ENCODE measurements around the gene PDPN. TPM values are rescaled to one million over a fixed set of nuclear protein-coding genes. Genes with fewer than 3 reads are reported as not detected.
A peak's percentile ranks its signal among the peaks of the same experiment; 100 is the strongest.

PDPN gene
- total and polyA plus RNA-seq, 2 of the 8 experiments (the other 6 are each of a cell fraction or from before 2014, with no cell fraction given), result 44.7 to 169 TPM

DNA sequence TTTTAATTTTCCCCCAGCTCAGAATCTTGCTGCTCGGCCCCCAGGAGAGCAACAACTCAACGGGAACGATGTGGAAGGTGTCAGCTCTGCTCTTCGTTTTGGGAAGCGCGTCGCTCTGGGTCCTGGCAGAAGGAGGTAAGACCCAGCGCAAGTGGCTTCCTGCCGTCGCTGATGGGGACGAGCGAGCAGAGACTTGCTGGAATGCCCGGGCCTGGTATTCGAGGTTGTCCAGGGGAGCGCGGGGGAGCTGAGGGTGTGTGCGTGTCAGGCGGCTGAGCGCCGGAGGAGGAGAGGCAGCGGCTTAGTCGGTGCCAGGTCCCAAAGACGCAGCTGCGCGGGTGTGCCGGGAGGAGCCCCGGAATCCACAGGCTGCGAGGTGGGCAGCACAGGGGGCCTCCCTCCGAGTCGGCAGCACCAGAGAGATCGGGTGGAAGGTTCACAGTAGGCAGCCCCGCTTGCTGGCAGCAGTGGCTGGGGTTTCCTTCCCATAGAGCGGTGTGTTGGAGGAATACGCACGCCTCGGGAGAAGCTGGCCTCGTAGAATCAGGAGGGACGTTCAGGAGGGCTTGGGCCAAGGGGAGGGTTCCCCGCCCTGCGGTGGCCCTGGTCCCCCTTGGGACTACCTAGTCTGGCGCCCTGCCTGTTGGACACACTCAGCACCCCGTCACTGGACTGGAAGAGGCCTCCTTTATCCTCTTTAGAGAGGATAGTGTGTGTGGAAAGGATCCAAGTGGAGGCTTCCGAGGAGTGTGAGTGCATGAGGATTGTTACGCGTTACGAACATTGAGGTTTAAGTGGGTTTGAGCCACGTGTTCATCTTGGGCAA, 547 bp downstream of the PDPN start (continued):
- TF ChIP-seq, protein P1, sequence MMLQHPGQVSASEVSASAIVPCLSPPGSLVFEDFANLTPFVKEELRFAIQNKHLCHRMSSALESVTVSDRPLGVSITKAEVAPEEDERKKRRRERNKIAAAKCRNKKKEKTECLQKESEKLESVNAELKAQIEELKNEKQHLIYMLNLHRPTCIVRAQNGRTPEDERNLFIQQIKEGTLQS (IDR thresholded peaks at IDR 0.05; ENCODE audit: insufficient read depth, low read depth, low read length), result no peak
- TF ChIP-seq JUND (IDR thresholded peaks at IDR 0.05; ENCODE audit: low read length) (no peak), NRF1 (IDR thresholded peaks at IDR 0.05; ENCODE audit: low read depth, low read length) (no peak), MAFK (IDR thresholded peaks at IDR 0.05; ENCODE audit: low read depth, low read length) (no peak), YY1 (IDR thresholded peaks at IDR 0.05; ENCODE audit: low read depth, low read length) (no peak), SP2 (IDR thresholded peaks at IDR 0.05; ENCODE audit: low read length) (no peak), KDM5A (IDR thresholded peaks at IDR 0.05; ENCODE audit: low read length) (no peak), RXRA (IDR thresholded peaks at IDR 0.05; ENCODE audit: insufficient read depth, low read depth, low read length) (no peak), TAF7 (optimal IDR thresholded peaks at IDR 0.05; ENCODE audit: borderline replicate concordance, low read depth, low read length) (no peak), CBX8 (IDR thresholded peaks at IDR 0.05; ENCODE audit: borderline replicate concordance, low read depth, low read length) (no peak), HDAC2 (IDR thresholded peaks at IDR 0.05; ENCODE audit: borderline replicate concordance in 1 of 2, low read depth in 2 of 2, low read length in 2 of 2) (0 out of 4 replicates have a peak, but pooled peaks of 1 of the 2 experiments have one; percentile 63), EP300 (IDR thresholded peaks at IDR 0.05; ENCODE audit: borderline replicate concordance in 1 of 2, low read depth in 2 of 2, low read length in 2 of 2) (no peak), BACH1 (IDR thresholded peaks at IDR 0.05; ENCODE audit: low read length) (no peak), TCF12 (IDR thresholded peaks at IDR 0.05; ENCODE audit: low read depth, low read length) (no peak), SUZ12 (IDR thresholded peaks at IDR 0.05; ENCODE audit: low read length) (no peak), EGR1 (IDR thresholded peaks at IDR 0.05; ENCODE audit: borderline replicate concordance, low read depth, low read length) (no peak), SIX5 (IDR thresholded peaks at IDR 0.05; ENCODE audit: low read depth, low read length) (no peak), TEAD4 (IDR thresholded peaks at IDR 0.05; ENCODE audit: low read depth, low read length) (peak; percentile 46; the same call in 1 of the 2 replicates), SIN3A (conservative IDR thresholded peaks at IDR 0.05 in 1 of 2, IDR thresholded peaks at IDR 0.05 in 1 of 2; ENCODE audit: low read depth in 1 of 2, low read length in 2 of 2) (no peak), TBP (IDR thresholded peaks at IDR 0.05; ENCODE audit: low read depth, low read length) (no peak), RBBP5 (IDR thresholded peaks at IDR 0.05; ENCODE audit: borderline replicate concordance, low read depth, low read length) (0 out of 2 replicates have a peak, but pooled peaks have one; percentile 48), CBX5 (IDR thresholded peaks at IDR 0.05; ENCODE audit: low read depth, low read length) (no peak)
- TF ChIP-seq, protein P2, sequence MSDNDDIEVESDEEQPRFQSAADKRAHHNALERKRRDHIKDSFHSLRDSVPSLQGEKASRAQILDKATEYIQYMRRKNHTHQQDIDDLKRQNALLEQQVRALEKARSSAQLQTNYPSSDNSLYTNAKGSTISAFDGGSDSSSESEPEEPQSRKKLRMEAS (IDR thresholded peaks at IDR 0.05), result no peak
